Glutamatergic neuron (in vitro differentiated cells): ENCODE data around the gene RHBDF1. TPM values are rescaled to one million over a fixed set of nuclear protein-coding genes. Genes with fewer than 3 reads are reported as not detected.
A peak's percentile ranks its signal among the peaks of the same experiment; 100 is the strongest.

Experiments used
- DNase-seq: peaks from one replicate; pipeline ENCODE4 v3.0.0; 2022
- H3K27ac Mint-ChIP-seq: one replicate; pipeline ENCODE4 v1.8.0; 2020; ENCODE audit warnings: mild to moderate bottlenecking, mixed read lengths, inconsistent platforms; ENCODE audit not compliant: unreplicated experiment
- H3K27me3 Mint-ChIP-seq: one replicate; pipeline ENCODE4 v1.8.0; 2020; ENCODE audit warnings: mild to moderate bottlenecking, moderate library complexity, mixed read lengths, inconsistent platforms; ENCODE audit not compliant: unreplicated experiment
- H3K36me3 Mint-ChIP-seq: one replicate; pipeline ENCODE4 v1.8.0; 2020; ENCODE audit warnings: mild to moderate bottlenecking, mixed read lengths, inconsistent platforms; ENCODE audit not compliant: unreplicated experiment
- H3K4me1 Mint-ChIP-seq: one replicate; pipeline ENCODE4 v1.8.0; 2020; ENCODE audit warnings: mild to moderate bottlenecking, low read depth, mixed read lengths, inconsistent platforms; ENCODE audit not compliant: unreplicated experiment
- H3K4me3 Mint-ChIP-seq: one replicate; pipeline ENCODE4 v1.8.0; 2020; ENCODE audit warnings: mild to moderate bottlenecking, mixed read lengths, inconsistent platforms; ENCODE audit not compliant: unreplicated experiment
- H3K9me3 Mint-ChIP-seq: one replicate; pipeline ENCODE4 v1.8.0; 2020; ENCODE audit warnings: mild to moderate bottlenecking, moderate library complexity, mixed read lengths, inconsistent platforms; ENCODE audit not compliant: unreplicated experiment
- total RNA-seq: library from RNA; stranded (reverse); fragmentation: NEBNext Ultra II Directional; extraction: Animal tissue kit (Norgen Biotek cat#: 25700); gene quantifications from one replicate; pipeline ENCODE4 v1.2.1, GENCODE V29; 2021; ENCODE audit not compliant: unreplicated experiment
- TF ChIP-seq, protein P1 (sequence below): fragments of 200-600 bp; sonication (generic); IDR thresholded peaks from one replicate; pipeline ENCODE4 v1.5.0; 2021; ENCODE audit not compliant: partially characterized antibody, unreplicated experiment

RHBDF1 gene
- total RNA-seq, 1 donor from 2014 or later = 25.2 TPM

GRCh38 chr16:94918-95265, 22.5 kb upstream of the RHBDF1 start:
- Mint-ChIP-seq H3K27ac (no peak overlapping the region), H3K4me3 (peak overlapping the region; percentile 25), H3K4me1 (peaks cover 2% of the 10 kb centered on the region), H3K9me3 (no peaks in the 10 kb centered on the region), H3K36me3 (no peaks in the 10 kb centered on the region), H3K27me3 (peaks cover 5% of the 10 kb centered on the region)
- TF ChIP-seq, protein P1, sequence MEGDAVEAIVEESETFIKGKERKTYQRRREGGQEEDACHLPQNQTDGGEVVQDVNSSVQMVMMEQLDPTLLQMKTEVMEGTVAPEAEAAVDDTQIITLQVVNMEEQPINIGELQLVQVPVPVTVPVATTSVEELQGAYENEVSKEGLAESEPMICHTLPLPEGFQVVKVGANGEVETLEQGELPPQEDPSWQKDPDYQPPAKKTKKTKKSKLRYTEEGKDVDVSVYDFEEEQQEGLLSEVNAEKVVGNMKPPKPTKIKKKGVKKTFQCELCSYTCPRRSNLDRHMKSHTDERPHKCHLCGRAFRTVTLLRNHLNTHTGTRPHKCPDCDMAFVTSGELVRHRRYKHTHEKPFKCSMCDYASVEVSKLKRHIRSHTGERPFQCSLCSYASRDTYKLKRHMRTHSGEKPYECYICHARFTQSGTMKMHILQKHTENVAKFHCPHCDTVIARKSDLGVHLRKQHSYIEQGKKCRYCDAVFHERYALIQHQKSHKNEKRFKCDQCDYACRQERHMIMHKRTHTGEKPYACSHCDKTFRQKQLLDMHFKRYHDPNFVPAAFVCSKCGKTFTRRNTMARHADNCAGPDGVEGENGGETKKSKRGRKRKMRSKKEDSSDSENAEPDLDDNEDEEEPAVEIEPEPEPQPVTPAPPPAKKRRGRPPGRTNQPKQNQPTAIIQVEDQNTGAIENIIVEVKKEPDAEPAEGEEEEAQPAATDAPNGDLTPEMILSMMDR = no peak
- DNase-seq = no peak

- Mint-ChIP-seq H3K4me3 (no peak overlapping the region), H3K27ac (no peak overlapping the region), H3K36me3 (no peaks in the 10 kb centered on the region), H3K27me3 (peaks cover 4% of the 10 kb centered on the region), H3K9me3 (no peaks in the 10 kb centered on the region), H3K4me1 (peaks cover under 1% of the 10 kb centered on the region)
- no peak for DNase-seq
- TF ChIP-seq, protein P1 = no peak
These were observed 20.3 kb upstream of the RHBDF1 start for GRCh38 chr16:92431-93339.

DNA sequence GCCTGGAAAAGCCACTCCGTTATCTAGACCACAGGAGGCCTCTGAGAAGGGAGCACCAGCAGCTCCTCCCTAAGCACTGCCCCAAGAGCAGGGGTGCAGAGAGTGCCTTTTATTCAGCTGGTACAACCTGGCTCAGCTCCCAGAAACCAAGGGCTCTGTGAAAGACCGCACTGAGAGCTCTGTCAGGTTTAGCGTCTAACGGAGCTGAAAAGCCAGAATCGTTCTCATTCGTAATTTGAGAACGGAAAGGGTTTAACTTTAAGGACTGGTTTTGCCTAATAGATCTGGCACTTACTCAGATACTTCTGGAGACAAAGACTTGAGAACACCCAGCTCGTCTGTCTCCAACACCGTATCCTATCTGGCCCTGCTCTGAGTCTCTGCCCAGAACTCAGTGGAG, 19.1 kb upstream of the RHBDF1 start:
- no peaks in the 10 kb centered on the region for H3K9me3 Mint-ChIP-seq
- DNase-seq = no peak
- H3K4me3 Mint-ChIP-seq = no peak overlapping the region
- H3K4me1 Mint-ChIP-seq = no peaks in the 10 kb centered on the region
- TF ChIP-seq, protein P1 = no peak
- peaks cover 4% of the 10 kb centered on the region for H3K27me3 Mint-ChIP-seq
- H3K36me3 Mint-ChIP-seq = no peaks in the 10 kb centered on the region
- H3K27ac Mint-ChIP-seq = no peak overlapping the region

DNA sequence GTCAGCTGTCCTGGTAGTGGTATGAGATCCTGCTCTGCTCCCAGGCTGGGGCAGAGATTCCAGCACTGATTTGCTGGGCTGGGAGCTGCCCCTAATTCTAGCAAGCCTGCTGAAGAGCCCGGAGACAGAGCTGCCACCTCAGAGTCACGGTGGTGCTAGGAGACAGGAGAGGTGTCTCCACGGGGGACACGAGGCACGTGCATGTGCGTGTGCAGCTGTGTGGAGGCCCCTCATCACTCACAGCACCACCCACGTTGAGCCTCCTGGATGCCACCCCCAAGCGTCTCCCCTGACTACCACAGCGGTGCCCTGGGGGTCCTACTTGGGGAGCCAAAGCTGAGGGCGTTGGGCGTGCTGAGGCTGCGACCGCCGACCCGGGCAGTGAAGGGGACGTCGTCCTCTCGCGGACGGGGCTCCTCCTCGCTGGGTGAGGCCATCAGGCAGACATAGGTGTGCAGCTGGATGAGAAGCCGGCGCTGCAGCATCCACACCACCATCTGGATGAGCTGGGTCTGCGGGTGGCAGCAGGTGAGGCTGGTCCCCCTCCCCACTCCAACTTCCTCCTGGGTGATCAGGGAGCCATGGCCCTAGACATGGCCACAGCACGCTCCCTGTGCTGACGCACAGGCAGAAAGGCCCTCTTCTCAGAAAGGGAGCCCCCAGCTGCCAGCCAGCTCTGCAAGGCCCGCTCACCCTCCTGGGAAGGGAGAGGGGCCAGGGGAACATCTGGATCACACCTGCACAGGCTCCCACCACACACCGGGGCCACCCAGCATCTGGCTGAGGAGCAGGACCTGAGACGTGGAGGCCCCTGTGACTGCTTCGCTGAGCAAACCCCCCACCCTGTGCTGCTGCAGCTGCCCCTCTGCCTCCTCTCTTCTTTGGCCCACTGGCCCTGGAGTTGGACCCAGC, 17.2 kb upstream of the RHBDF1 start:
- Mint-ChIP-seq H3K27me3 (peaks cover 4% of the 10 kb centered on the region), H3K9me3 (no peaks in the 10 kb centered on the region), H3K4me3 (no peak overlapping the region), H3K36me3 (no peaks in the 10 kb centered on the region), H3K27ac (no peak overlapping the region), H3K4me1 (no peaks in the 10 kb centered on the region)
- DNase-seq = no peak
- TF ChIP-seq, protein P1 = no peak

DNA sequence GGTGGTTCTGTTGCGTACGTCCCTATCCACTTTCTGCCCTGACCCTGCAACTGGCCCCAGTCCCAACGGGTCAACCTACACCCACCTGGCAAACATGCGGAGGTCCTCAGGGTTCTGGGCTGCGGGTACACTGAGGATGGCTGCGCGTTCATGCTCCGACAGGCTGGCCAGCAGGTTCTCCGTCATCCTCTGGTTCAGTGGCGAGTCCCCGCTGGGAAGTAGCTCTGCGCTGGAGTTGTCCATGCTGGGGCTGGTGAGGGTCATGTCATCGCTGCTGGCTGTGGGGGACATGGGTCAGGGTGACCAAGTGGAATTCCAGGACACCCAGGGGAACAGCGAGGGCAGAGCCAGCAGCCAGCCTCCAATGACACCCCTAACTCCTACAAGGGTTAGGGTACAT, 16.2 kb upstream of the RHBDF1 start:
- Mint-ChIP-seq H3K27me3 (peaks cover 2% of the 10 kb centered on the region), H3K9me3 (no peaks in the 10 kb centered on the region), H3K27ac (no peak overlapping the region), H3K4me3 (no peak overlapping the region), H3K36me3 (no peaks in the 10 kb centered on the region), H3K4me1 (no peaks in the 10 kb centered on the region)
- TF ChIP-seq, protein P1 = no peak
- DNase-seq = no peak
